ENCODE measurements around the gene JTB.

Gene JTB

DNA sequence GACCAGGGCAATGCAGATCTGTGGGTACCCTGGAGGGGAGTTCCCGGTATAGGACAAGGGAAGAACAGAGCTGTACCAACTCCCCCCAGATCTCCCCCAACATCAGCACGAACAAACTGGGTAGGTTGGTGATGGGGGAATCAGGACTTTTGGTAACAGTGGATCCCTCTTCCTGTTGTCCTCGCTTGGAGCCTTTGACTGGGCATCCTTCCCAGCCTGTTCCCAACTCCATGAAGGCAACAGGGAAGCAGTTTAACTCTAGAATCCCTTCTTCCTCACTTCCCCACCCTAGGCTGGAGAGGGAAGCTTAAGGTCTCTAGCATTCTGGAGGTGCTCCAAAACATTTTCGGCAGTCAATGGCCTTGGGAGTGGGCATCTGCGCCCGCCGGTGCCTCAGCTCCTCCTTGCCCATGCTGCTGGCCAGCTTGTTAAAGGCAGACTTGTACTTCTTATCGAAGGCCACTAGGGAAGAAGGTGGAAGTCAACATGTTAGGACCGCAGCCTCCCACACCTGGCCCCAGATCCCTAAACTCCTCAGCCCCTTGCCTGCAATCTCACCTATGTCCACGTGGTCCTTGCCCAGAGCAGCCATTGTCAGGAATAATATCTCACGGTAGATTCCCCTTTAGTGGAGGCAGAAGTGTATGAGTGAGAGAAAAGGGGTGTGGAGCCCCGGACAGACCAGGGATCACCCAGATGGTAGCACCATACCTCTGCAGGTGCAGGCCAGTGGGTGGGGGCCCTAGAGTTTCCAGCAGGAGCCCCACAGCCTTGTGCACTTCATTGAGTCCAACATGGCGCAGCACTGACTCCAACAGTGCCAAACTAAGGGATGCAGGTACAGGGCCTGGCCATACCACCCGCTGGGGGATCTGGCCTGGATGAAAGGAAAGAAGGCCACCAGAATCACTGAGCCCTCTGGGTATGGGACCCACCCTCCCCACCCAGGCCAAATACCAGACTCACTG is 47.2 kb downstream of the JTB start:
- DNase-seq = no peak

DNA sequence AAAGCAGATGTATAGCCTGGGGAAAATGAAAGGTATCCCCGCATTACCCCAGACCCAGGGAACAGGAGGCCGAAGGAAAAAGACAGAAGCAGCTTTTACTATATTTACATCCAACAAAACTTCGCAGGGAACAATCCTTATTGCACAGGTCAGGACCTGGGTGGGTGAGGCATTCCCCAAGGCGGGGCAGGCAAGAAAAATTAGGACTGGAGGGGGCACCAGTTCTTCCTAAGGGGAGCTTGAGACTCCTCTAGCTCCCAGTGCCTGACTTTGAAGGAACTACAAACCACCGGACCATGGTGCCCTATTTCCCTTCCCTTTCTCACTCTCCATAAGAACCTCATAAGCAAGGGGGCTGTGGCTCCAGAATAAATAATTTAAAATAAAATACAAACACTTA is 48.0 kb downstream of the JTB start:
- DNase-seq = no peak

DNA sequence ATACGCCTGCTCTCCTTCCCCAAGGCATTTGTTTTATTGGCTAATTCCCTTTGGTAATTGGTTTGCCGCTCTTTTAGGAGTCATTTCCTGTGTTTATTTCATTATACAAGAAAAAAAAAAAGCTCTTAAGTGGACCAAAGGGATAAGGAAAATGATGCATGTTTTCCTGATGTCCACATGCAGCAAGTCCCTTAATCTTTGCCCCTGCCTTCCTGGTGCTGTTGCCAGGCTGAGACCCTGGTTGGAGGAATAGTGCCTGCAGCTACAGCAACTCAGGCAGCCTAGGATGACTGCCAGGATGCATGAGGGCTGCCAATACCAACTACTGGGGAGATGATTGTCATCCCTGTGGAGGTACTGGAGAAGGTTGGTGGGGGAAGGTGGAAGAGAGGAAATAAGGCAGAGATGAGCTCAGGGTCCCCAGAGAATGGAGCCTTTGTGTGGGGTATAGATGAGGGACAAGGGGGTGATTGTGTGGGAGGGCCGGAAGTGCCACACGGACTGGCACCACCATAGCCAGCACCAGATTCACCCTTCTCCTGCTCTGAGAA is 48.6 kb downstream of the JTB start:
- no peak for DNase-seq

DNA sequence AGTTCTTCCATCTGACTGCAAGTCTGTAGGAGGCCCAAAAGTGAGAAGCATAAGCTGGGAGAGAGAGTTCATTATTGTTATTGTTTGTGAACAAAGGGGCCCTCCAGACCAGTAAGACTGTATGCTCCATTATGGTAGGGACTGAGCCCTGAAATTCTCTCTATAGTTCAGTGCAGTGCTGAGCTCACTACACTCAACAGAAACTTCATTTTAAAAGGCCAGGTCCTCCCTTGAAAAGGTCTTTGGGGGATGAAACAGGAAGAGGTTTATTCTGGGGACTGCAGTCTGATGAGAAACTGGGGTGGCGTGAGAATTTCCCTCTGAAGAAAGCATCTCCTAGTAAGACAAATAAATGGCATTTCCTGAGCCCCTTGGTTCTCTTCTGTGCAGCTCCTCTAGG is 49.2 kb downstream of the JTB start:
- DNase-seq = peak; percentile 12

DNA sequence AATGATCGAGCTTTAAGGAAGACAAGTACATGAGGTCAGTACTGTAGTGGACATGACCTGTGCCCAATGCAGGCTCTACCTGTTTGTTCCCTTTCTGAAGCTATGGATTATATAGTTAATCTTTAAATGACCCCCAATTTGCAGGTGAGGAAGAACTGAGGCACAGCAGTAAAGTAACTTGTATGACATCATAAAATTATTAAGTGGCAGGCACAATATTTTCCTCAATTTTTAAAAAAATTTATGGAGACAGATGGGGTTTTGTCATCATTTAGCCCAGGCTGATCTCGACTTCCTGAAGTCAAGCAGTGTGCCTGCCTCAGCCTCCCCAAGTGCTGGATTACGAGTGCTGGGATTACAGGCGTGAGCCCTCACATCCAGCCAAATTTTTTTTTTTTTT is 51.1 kb downstream of the JTB start:
- no peak for DNase-seq
